Measurements from ENCODE around the gene NSUN7.

DNA sequence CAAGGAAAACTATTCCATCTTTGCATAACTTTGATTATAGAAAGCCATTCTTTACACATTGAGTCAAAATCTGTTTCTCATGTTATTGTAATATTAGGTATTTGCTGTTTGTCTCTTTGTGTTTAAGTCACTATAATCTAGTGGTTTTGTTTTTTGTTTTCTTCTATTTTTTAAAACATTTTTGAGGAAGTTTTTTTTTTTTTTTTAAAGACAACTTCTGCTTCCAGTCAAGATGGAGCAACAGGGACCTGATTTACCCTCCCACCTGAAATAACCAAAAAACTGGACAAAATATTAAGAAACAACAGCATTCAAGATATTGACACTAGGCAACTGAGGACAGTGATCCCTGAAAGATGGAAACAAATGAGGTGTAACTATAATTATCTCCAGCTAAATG lies 18.4 kb upstream of the NSUN7 start:
- TF ChIP-seq, protein P1, sequence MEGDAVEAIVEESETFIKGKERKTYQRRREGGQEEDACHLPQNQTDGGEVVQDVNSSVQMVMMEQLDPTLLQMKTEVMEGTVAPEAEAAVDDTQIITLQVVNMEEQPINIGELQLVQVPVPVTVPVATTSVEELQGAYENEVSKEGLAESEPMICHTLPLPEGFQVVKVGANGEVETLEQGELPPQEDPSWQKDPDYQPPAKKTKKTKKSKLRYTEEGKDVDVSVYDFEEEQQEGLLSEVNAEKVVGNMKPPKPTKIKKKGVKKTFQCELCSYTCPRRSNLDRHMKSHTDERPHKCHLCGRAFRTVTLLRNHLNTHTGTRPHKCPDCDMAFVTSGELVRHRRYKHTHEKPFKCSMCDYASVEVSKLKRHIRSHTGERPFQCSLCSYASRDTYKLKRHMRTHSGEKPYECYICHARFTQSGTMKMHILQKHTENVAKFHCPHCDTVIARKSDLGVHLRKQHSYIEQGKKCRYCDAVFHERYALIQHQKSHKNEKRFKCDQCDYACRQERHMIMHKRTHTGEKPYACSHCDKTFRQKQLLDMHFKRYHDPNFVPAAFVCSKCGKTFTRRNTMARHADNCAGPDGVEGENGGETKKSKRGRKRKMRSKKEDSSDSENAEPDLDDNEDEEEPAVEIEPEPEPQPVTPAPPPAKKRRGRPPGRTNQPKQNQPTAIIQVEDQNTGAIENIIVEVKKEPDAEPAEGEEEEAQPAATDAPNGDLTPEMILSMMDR (IDR thresholded peaks at IDR 0.05) = no peak
- no peak for TF ChIP-seq POLR2A (IDR thresholded peaks at IDR 0.05)

Data from testis (tissue), 2 donors.